OCI-LY7 (cell line): ENCODE measurements around the gene ISM1. TPM values are rescaled to one million over a fixed set of nuclear protein-coding genes. Genes with fewer than 3 reads are reported as not detected.

Experiments
- BruUV-seq: library from RNA; stranded (reverse); fragments of 400-500 nt; replicated peaks from 2 replicates; lab custom pipeline; 2021; lab: Mats Ljungman, UMichigan
- CTCF ChIA-PET: fragments of 300-600 bp; sonication (Branson Sonifier 250); formaldehyde crosslinking; loops from one replicate; lab custom pipeline; 2022; ENCODE audit warnings: antibody characterized with exemption; ENCODE audit not compliant: unreplicated experiment; lab: Charles Lee
- POLR2A ChIA-PET: fragments of 300-600 bp; sonication (Branson Sonifier 250); formaldehyde crosslinking; loops from one replicate; lab custom pipeline; 2022; ENCODE audit warnings: antibody characterized with exemption; lab: Charles Lee
- DNase-seq: peaks from one replicate; pipeline ENCODE4 v3.0.0-alpha.2; 2015; ENCODE audit warnings: low spot score
- H2AFZ ChIP-seq: fragments of 200-600 bp; sonication (generic), shearing (Covaris generic); 2 replicates; pipeline ENCODE4 v1.6.1; 2014; ENCODE audit warnings: mild to moderate bottlenecking, antibody characterized with exemption, low read length, moderate library complexity
- H3K27ac ChIP-seq: fragments of 200-600 bp; sonication (generic); 2 replicates; pipeline ENCODE4 v1.5.1; 2014; ENCODE audit warnings: mixed run types, low read depth, mild to moderate bottlenecking, moderate library complexity, low read length, inconsistent platforms; ENCODE audit not compliant: poor library complexity, severe bottlenecking
- H3K36me3 ChIP-seq: fragments of 200-600 bp; sonication (generic); 2 replicates; pipeline ENCODE4 v1.6.1; 2014; ENCODE audit warnings: mild to moderate bottlenecking, antibody characterized with exemption, low read length, moderate library complexity, mixed read lengths; ENCODE audit not compliant: insufficient read depth
- H3K4me1 ChIP-seq: fragments of 200-600 bp; sonication (generic); 2 replicates; pipeline ENCODE4 v1.5.1; 2014; ENCODE audit warnings: mild to moderate bottlenecking, low read length; ENCODE audit not compliant: insufficient read depth, poor library complexity, severe bottlenecking
- H3K4me2 ChIP-seq: fragments of 200-600 bp; sonication (generic); 2 replicates; pipeline ENCODE4 v1.6.1; 2014; ENCODE audit warnings: mild to moderate bottlenecking, low read length
- H3K4me3 ChIP-seq: fragments of 200-600 bp; sonication (generic); 2 replicates; pipeline ENCODE4 v1.5.1; 2014; ENCODE audit warnings: mild to moderate bottlenecking, low read depth, low read length; ENCODE audit not compliant: poor library complexity, severe bottlenecking
- H3K79me2 ChIP-seq: fragments of 200-600 bp; sonication (generic); 2 replicates; pipeline ENCODE4 v1.6.1; 2016; ENCODE audit warnings: low read depth, mild to moderate bottlenecking, low read length, moderate library complexity, mixed read lengths; ENCODE audit not compliant: insufficient read depth
- H3K9me2 ChIP-seq: fragments of 200-600 bp; sonication (generic); 2 replicates; pipeline ENCODE4 v1.6.1; 2016; ENCODE audit warnings: mild to moderate bottlenecking, low read length, mixed read lengths; ENCODE audit not compliant: insufficient read depth
- H3K9me3 ChIP-seq: fragments of 200-600 bp; sonication (generic); 2 replicates; pipeline ENCODE4 v1.6.1; 2014; ENCODE audit warnings: mild to moderate bottlenecking, mixed run types, low read length, mixed read lengths
- H4K20me1 ChIP-seq: fragments of 200-600 bp; sonication (generic); 2 replicates; pipeline ENCODE4 v1.6.1; 2014; ENCODE audit warnings: mild to moderate bottlenecking, antibody characterized with exemption, low read length, moderate library complexity, mixed read lengths; ENCODE audit not compliant: insufficient read depth
- CTCF ChIP-seq: fragments of 200-600 bp; sonication (generic); conservative IDR thresholded peaks from 2 replicates; pipeline ENCODE4 v1.5.1; 2014; ENCODE audit warnings: mild to moderate bottlenecking, antibody characterized with exemption, low read length, moderate library complexity, mixed read lengths
- EZH2phosphoT487 ChIP-seq: fragments of 200-600 bp; sonication (generic); IDR thresholded peaks from 2 replicates; pipeline ENCODE4 v1.6.1; 2018; ENCODE audit warnings: low read depth, borderline replicate concordance, mild to moderate bottlenecking, mixed run types, antibody characterized with exemption, low read length, moderate library complexity, mixed read lengths
- intact Hi-C: fragments of 100-400 bp; cut with micrococcal nuclease; formaldehyde crosslinking; loops from one replicate; pipeline ENCODE4 v1.10.0; 2022; ENCODE audit not compliant: unreplicated experiment
- total RNA-seq, 2 experiments: library from RNA; depleted of rRNA in 1 of 2; stranded (reverse); fragments of >200 nt in 1 of 2; shearing (Covaris generic) in 1 of 2; gene quantifications; 2 replicates each; pipeline ENCODE4 v1.2.3, GENCODE V29; 2014 to 2022

ISM1 gene
- total RNA-seq, 2 experiments from 2014 or later: not detected

- intact Hi-C loops: no loop called here
- BruUV-seq: no TSS peak
- H3K36me3 ChIP-seq: no peaks in the 10 kb centered on the region
- TF ChIP-seq EZH2phosphoT487 (no peak), CTCF (no peak)
- CTCF ChIA-PET: no interaction called here
- H3K4me2 ChIP-seq: no peak overlapping the region
- H3K4me1 ChIP-seq: no peaks in the 10 kb centered on the region
- H3K79me2 ChIP-seq: no peaks in the 10 kb centered on the region
- no peaks in the 10 kb centered on the region for H3K9me3 ChIP-seq
- no peak overlapping the region for H3K4me3 ChIP-seq
- no peak for DNase-seq
- POLR2A ChIA-PET: interaction anchor here (0.6 kb wide), 2 partner anchors 9 to 737 kb away, joined by 3 to 4 read pairs; no protein-coding TSS in a partner anchor
- H3K27ac ChIP-seq: no peak overlapping the region
- no peaks in the 10 kb centered on the region for H3K9me2 ChIP-seq
- H2AFZ ChIP-seq: no peak overlapping the region
- H4K20me1 ChIP-seq: no peaks in the 10 kb centered on the region
These were observed 30.2 kb downstream of the ISM1 start for GRCh38 chr20:13251106-13251903.

- Histone ChIP-seq H4K20me1 (no peaks in the 10 kb centered on the region), H3K4me1 (no peaks in the 10 kb centered on the region), H2AFZ (no peak overlapping the region), H3K9me2 (no peaks in the 10 kb centered on the region), H3K4me2 (no peak overlapping the region), H3K36me3 (no peaks in the 10 kb centered on the region), H3K9me3 (no peaks in the 10 kb centered on the region), H3K4me3 (no peak overlapping the region), H3K79me2 (no peaks in the 10 kb centered on the region), H3K27ac (no peak overlapping the region)
- POLR2A ChIA-PET: no interaction called here
- DNase-seq: no peak
- BruUV-seq: no TSS peak
- intact Hi-C loops: no loop called here
- no peak for TF ChIP-seq CTCF
- TF ChIP-seq EZH2phosphoT487: no peak
- CTCF ChIA-PET: no interaction called here
These were observed 30.8 kb downstream of the ISM1 start for GRCh38 chr20:13251904-13252297.

- ChIA-PET CTCF (no interaction called here), POLR2A (no interaction called here)
- Histone ChIP-seq H3K79me2 (no peaks in the 10 kb centered on the region), H3K4me3 (no peak overlapping the region), H4K20me1 (no peaks in the 10 kb centered on the region), H3K36me3 (no peaks in the 10 kb centered on the region), H3K9me2 (no peaks in the 10 kb centered on the region), H3K9me3 (no peaks in the 10 kb centered on the region), H3K4me2 (no peak overlapping the region), H3K4me1 (no peaks in the 10 kb centered on the region), H3K27ac (no peak overlapping the region), H2AFZ (no peak overlapping the region)
- no TSS peak for BruUV-seq
- TF ChIP-seq EZH2phosphoT487: no peak
- TF ChIP-seq CTCF: no peak
- intact Hi-C loops: no loop called here
- DNase-seq: no peak
These were observed 34.3 kb downstream of the ISM1 start for GRCh38 chr20:13255356-13255755.
